Activated CD8-positive, alpha-beta T cell treated with anti-CD3 and anti-CD28 coated beads for 36 hours (primary cell): ENCODE results near the gene ATOH8. TPM values are rescaled to one million over a fixed set of nuclear protein-coding genes. Genes with fewer than 3 reads are reported as not detected.

Experiments
- ATAC-seq: fragments of 200-7000 bp; cut with Tn5 transposase; one replicate; pipeline ENCODE4 v1.10.0; 2021; ENCODE audit warnings: mild to moderate bottlenecking, moderate library complexity
- CTCF ChIA-PET: fragments of 350-600 bp; sonication (Branson Sonifier 250); formaldehyde crosslinking; loops from one replicate; lab custom pipeline; 2021; ENCODE audit warnings: antibody characterized with exemption; lab: Charles Lee
- POLR2A ChIA-PET: fragments of 350-600 bp; sonication (Branson Sonifier 250); formaldehyde crosslinking; loops from one replicate; lab custom pipeline; 2021; ENCODE audit warnings: antibody characterized with exemption; lab: Charles Lee
- DNase-seq: peaks from one replicate; pipeline ENCODE4 v3.0.0-alpha.2; 2020
- H3K27ac Mint-ChIP-seq: one replicate; pipeline ENCODE4 v1.8.0; 2021; ENCODE audit warnings: mild to moderate bottlenecking, mixed read lengths
- H3K27me3 Mint-ChIP-seq: one replicate; pipeline ENCODE4 v1.8.0; 2021; ENCODE audit warnings: mixed read lengths
- H3K36me3 Mint-ChIP-seq: one replicate; pipeline ENCODE4 v1.8.0; 2021; ENCODE audit warnings: low read depth, mixed read lengths
- H3K4me1 Mint-ChIP-seq: one replicate; pipeline ENCODE4 v1.8.0; 2021; ENCODE audit warnings: low read depth, mixed read lengths
- H3K4me3 Mint-ChIP-seq: one replicate; pipeline ENCODE4 v1.8.0; 2021; ENCODE audit warnings: mild to moderate bottlenecking, moderate library complexity, mixed read lengths
- H3K9me3 Mint-ChIP-seq: one replicate; pipeline ENCODE4 v1.8.0; 2021; ENCODE audit warnings: mixed read lengths
- CTCF ChIP-seq: fragments of 200-600 bp; IDR thresholded peaks from one replicate; pipeline ENCODE4 v1.8.0; 2022; ENCODE audit warnings: antibody characterized with exemption, mild to moderate bottlenecking
- intact Hi-C: fragments of 100-400 bp; cut with micrococcal nuclease; formaldehyde crosslinking; loops from one replicate; pipeline ENCODE4 v1.10.0; 2022
- total RNA-seq, 2 experiments: library from RNA; stranded (reverse); gene quantifications; one replicate each; pipeline ENCODE4 v1.2.3, GENCODE V29; 2021

The ATOH8 gene
- total RNA-seq, 2 experiments from 2014 or later, result not detected

- H3K27ac Mint-ChIP-seq, result no peak overlapping the region
- ChIA-PET CTCF (no interaction called here), POLR2A (no interaction called here)
- no peak for TF ChIP-seq CTCF
- no peaks in the 10 kb centered on the region for H3K9me3 Mint-ChIP-seq
- ATAC-seq (no peak), DNase-seq (no peak)
- peaks cover under 1% of the 10 kb centered on the region for H3K4me1 Mint-ChIP-seq
- H3K27me3 Mint-ChIP-seq, result no peaks in the 10 kb centered on the region
- intact Hi-C loops, result no loop called here
- no peak overlapping the region for H3K4me3 Mint-ChIP-seq
- H3K36me3 Mint-ChIP-seq, result no peaks in the 10 kb centered on the region
Observed at GRCh38 chr2:85780316-85781012, 26.7 kb downstream of the ATOH8 start.

- DNase-seq (no peak), ATAC-seq (no peak)
- Mint-ChIP-seq H3K27me3 (no peaks in the 10 kb centered on the region), H3K27ac (no peak overlapping the region), H3K4me1 (peaks cover 2% of the 10 kb centered on the region), H3K4me3 (no peak overlapping the region), H3K9me3 (no peaks in the 10 kb centered on the region), H3K36me3 (no peaks in the 10 kb centered on the region)
- POLR2A ChIA-PET, result no interaction called here
- no peak for TF ChIP-seq CTCF
- CTCF ChIA-PET, result no interaction called here
- intact Hi-C loops, result no loop called here
Observed at GRCh38 chr2:85781013-85781332, 27.2 kb downstream of the ATOH8 start.

GRCh38 chr2:85783796-85784195 lies 30.0 kb downstream of the ATOH8 start:
- POLR2A ChIA-PET, result no interaction called here
- H3K27ac Mint-ChIP-seq, result no peak overlapping the region
- H3K36me3 Mint-ChIP-seq, result no peaks in the 10 kb centered on the region
- H3K9me3 Mint-ChIP-seq, result no peaks in the 10 kb centered on the region
- intact Hi-C loops, result no loop called here
- H3K4me1 Mint-ChIP-seq, result peaks cover 2% of the 10 kb centered on the region
- H3K4me3 Mint-ChIP-seq, result no peak overlapping the region
- H3K27me3 Mint-ChIP-seq, result no peaks in the 10 kb centered on the region
- TF ChIP-seq CTCF, result no peak
- CTCF ChIA-PET, result interaction anchor here (0.8 to 1.6 kb wide), 3 partner anchors 14 to 55 kb away, joined by 3 to 5 read pairs (median 3); no protein-coding TSS in a partner anchor
- no peak for ATAC-seq
- no peak for DNase-seq

- no peak for DNase-seq
- Mint-ChIP-seq H3K4me1 (peaks cover 2% of the 10 kb centered on the region), H3K36me3 (no peaks in the 10 kb centered on the region), H3K9me3 (no peaks in the 10 kb centered on the region), H3K27me3 (no peaks in the 10 kb centered on the region), H3K27ac (no peak overlapping the region), H3K4me3 (no peak overlapping the region)
- ChIA-PET CTCF (interaction anchor here (0.9 to 1.5 kb wide), 3 partner anchors 15 to 78 kb away, joined by 3 read pairs; no protein-coding TSS in a partner anchor), POLR2A (no interaction called here)
- intact Hi-C loops, result no loop called here
- TF ChIP-seq CTCF, result no peak
- no peak for ATAC-seq
Observed at GRCh38 chr2:85784474-85784986, 30.7 kb downstream of the ATOH8 start.

GRCh38 chr2:85785027-85785822 lies 31.4 kb downstream of the ATOH8 start:
- Mint-ChIP-seq H3K9me3 (no peaks in the 10 kb centered on the region), H3K36me3 (no peaks in the 10 kb centered on the region), H3K4me3 (no peak overlapping the region), H3K27me3 (no peaks in the 10 kb centered on the region), H3K27ac (no peak overlapping the region), H3K4me1 (peaks cover 2% of the 10 kb centered on the region)
- POLR2A ChIA-PET, result no interaction called here
- CTCF ChIA-PET, result interaction anchor here (0.9 to 2.0 kb wide), 5 partner anchors 16 to 78 kb away, joined by 3 to 6 read pairs (median 3); no protein-coding TSS in a partner anchor
- intact Hi-C loops, result no loop called here
- peak; percentile 30 for DNase-seq
- no peak for TF ChIP-seq CTCF
- ATAC-seq, result peak; percentile 45
